Spinal cord (tissue), 10 donors: ENCODE results near the gene MTHFS. TPM values are rescaled to one million over a fixed set of nuclear protein-coding genes. Genes with fewer than 3 reads are reported as not detected.
"Not testable (repeated sequence)": the region's sequence is repeated elsewhere in the genome, so short reads cannot be mapped to it uniquely, and the experiment has no call there.

Experiments
- DNase-seq, 6 donors: peaks; one replicate each; pipeline versions ENCODE4 v3.0.0 to v3.0.0-alpha.2; 2013 to 2015; ENCODE audit warnings: low spot score in 6 of 6, low read depth in 4 of 6
- H3K27ac ChIP-seq: one replicate; pipeline ENCODE4 v1.5.1; 2013; ENCODE audit warnings: low read depth, low read length, control low read depth
- H3K27me3 ChIP-seq: one replicate; pipeline ENCODE4 v1.6.1; 2013; ENCODE audit warnings: low read length; ENCODE audit not compliant: control insufficient read depth, insufficient read depth
- H3K36me3 ChIP-seq: one replicate; pipeline ENCODE4 v1.6.1; 2013; ENCODE audit warnings: low read length; ENCODE audit not compliant: control insufficient read depth, insufficient read depth
- H3K4me1 ChIP-seq: one replicate; pipeline ENCODE4 v1.6.1; 2013; ENCODE audit warnings: low read length; ENCODE audit not compliant: control insufficient read depth, insufficient read depth
- H3K4me3 ChIP-seq: one replicate; pipeline ENCODE4 v1.5.1; 2013; ENCODE audit warnings: low read depth, low read length, control low read depth
- H3K9me3 ChIP-seq: one replicate; pipeline ENCODE4 v1.6.1; 2013; ENCODE audit warnings: low read length; ENCODE audit not compliant: control insufficient read depth, insufficient read depth
- WGBS: methylation state at CpG from one replicate; pipeline ENCODE4 v1.1.5; 2013; ENCODE audit warnings: missing lambda C conversion rate; ENCODE audit not compliant: insufficient coverage; 5-methylcytosine and 5-hydroxymethylcytosine counted together
- polyA plus RNA-seq, 2 donors: library from polyadenylated mRNA; unstranded; fragments of 120-200 nt; gene quantifications; one replicate each; pipeline ENCODE4 v1.2.1, GENCODE V29; 2013; ENCODE audit not compliant: insufficient read length in 2 of 2
- total RNA-seq, 2 donors: library from RNA; depleted of rRNA in 1 of 2; stranded (reverse); fragments of 120-200 nt in 1 of 2; fragments of >200 nt in 1 of 2; gene quantifications; one replicate each; pipeline versions ENCODE4 v1.2.3 to v1.2.4, GENCODE V29; 2013 to 2014
- donor health status: healthy.

MTHFS gene
- total and polyA plus RNA-seq, 4 donors: 18.2 to 19.8 (median 19.5) TPM

GRCh38 chr15:79930516-79930915 lies 33.7 kb upstream of the MTHFS start:
- no peak overlapping the region for H3K4me3 ChIP-seq
- H3K36me3 ChIP-seq: no peaks in the 10 kb centered on the region
- DNase-seq: no peak
- no peaks in the 10 kb centered on the region for H3K27me3 ChIP-seq
- no peaks in the 10 kb centered on the region for H3K4me1 ChIP-seq
- WGBS: 83% methylated on average over 1 of the region's 5 CpGs
- H3K9me3 ChIP-seq: no peaks in the 10 kb centered on the region
- no peak overlapping the region for H3K27ac ChIP-seq

GRCh38 chr15:79929412-79929811 lies 32.6 kb upstream of the MTHFS start:
- Histone ChIP-seq H3K36me3 (no peaks in the 10 kb centered on the region), H3K4me3 (no peak overlapping the region), H3K27ac (no peak overlapping the region), H3K27me3 (no peaks in the 10 kb centered on the region), H3K4me1 (peaks cover 1% of the 10 kb centered on the region), H3K9me3 (no peaks in the 10 kb centered on the region)
- 88% methylated on average over 1 of the region's 2 CpGs for WGBS
- DNase-seq: no peak

GRCh38 chr15:79926116-79926515 lies 29.3 kb upstream of the MTHFS start:
- H3K36me3 ChIP-seq, H3K4me3 ChIP-seq, H3K9me3 ChIP-seq, H3K27ac ChIP-seq, H3K27me3 ChIP-seq, DNase-seq: not testable (repeated sequence)
- 97% methylated on average over 36 of the region's 36 CpGs for WGBS
- peaks cover 13% of the 10 kb centered on the region for H3K4me1 ChIP-seq

- Histone ChIP-seq H3K36me3 (peaks cover 4% of the 10 kb centered on the region), H3K4me1 (peaks cover 16% of the 10 kb centered on the region), H3K27ac (peak overlapping the region; percentile 95), H3K27me3 (no peaks in the 10 kb centered on the region), H3K9me3 (peaks cover 5% of the 10 kb centered on the region), H3K4me3 (peak overlapping the region; percentile 92)
- DNase-seq: no peak
- 92% methylated on average over 23 of the region's 24 CpGs for WGBS
Measured at GRCh38 chr15:79924379-79924778, 27.6 kb upstream of the MTHFS start.

- H3K36me3 ChIP-seq: peaks cover 10% of the 10 kb centered on the region
- DNase-seq: peak; percentile 77 to 98 (median 84)
- no peaks in the 10 kb centered on the region for H3K27me3 ChIP-seq
- H3K4me3 ChIP-seq: peak overlapping the region; percentile 92
- under 1% methylated on average over 56 of the region's 68 CpGs for WGBS
- H3K4me1 ChIP-seq: peaks cover 16% of the 10 kb centered on the region
- H3K9me3 ChIP-seq: peaks cover 5% of the 10 kb centered on the region
- H3K27ac ChIP-seq: peak overlapping the region; percentile 95
Measured at GRCh38 chr15:79923515-79924169, 26.8 kb upstream of the MTHFS start.

- Histone ChIP-seq H3K27ac (peak overlapping the region; percentile 95), H3K4me1 (peaks cover 16% of the 10 kb centered on the region), H3K27me3 (no peaks in the 10 kb centered on the region), H3K36me3 (peaks cover 13% of the 10 kb centered on the region), H3K9me3 (peaks cover 5% of the 10 kb centered on the region), H3K4me3 (peak overlapping the region; percentile 92)
- WGBS: 0% methylated on average over 51 of the region's 51 CpGs
- DNase-seq: peak; percentile 21 to 78 (median 34)
Measured at GRCh38 chr15:79923079-79923514, 26.3 kb upstream of the MTHFS start.

GRCh38 chr15:79922512-79923078 lies 25.8 kb upstream of the MTHFS start:
- H3K36me3 ChIP-seq: peaks cover 14% of the 10 kb centered on the region
- peak overlapping the region; percentile 92 for H3K4me3 ChIP-seq
- peaks cover 5% of the 10 kb centered on the region for H3K9me3 ChIP-seq
- no peak for DNase-seq
- H3K27me3 ChIP-seq: no peaks in the 10 kb centered on the region
- peaks cover 16% of the 10 kb centered on the region for H3K4me1 ChIP-seq
- peak overlapping the region; percentile 95 for H3K27ac ChIP-seq
- 8% methylated on average over 17 of the region's 17 CpGs for WGBS

GRCh38 chr15:79919749-79920511 lies 23.1 kb upstream of the MTHFS start:
- WGBS: 100% methylated on average over 2 of the region's 12 CpGs
- peaks cover 8% of the 10 kb centered on the region for H3K9me3 ChIP-seq

GRCh38 chr15:79919090-79919748 lies 22.4 kb upstream of the MTHFS start:
- H3K36me3 ChIP-seq: peaks cover 14% of the 10 kb centered on the region
- no peak overlapping the region for H3K27ac ChIP-seq
- H3K27me3 ChIP-seq: no peaks in the 10 kb centered on the region
- 98% methylated on average over 24 of the region's 27 CpGs for WGBS
- H3K4me3 ChIP-seq: no peak overlapping the region
- no peak for DNase-seq
- H3K9me3 ChIP-seq: peaks cover 8% of the 10 kb centered on the region
- H3K4me1 ChIP-seq: peaks cover 12% of the 10 kb centered on the region

More at GRCh38 chr15:79919749-79920511, 23.1 kb upstream of the MTHFS start:
- peaks cover 16% of the 10 kb centered on the region for H3K4me1 ChIP-seq
- no peaks in the 10 kb centered on the region for H3K27me3 ChIP-seq
- no peak overlapping the region for H3K4me3 ChIP-seq
- DNase-seq: no peak
- H3K27ac ChIP-seq: no peak overlapping the region
- H3K36me3 ChIP-seq: peaks cover 14% of the 10 kb centered on the region
